D721Med (cell line): ENCODE results near the gene PTPN21.

ENCODE experiments used
- DNase-seq: peaks from one replicate; pipeline ENCODE4 v3.0.0; 2011; ENCODE audit warnings: low spot score; ENCODE audit not compliant: insufficient read length
- FAIRE-seq: peaks from 2 replicates; lab custom pipeline; 2011; peaks lifted over from hg19 to GRCh38; lab: Jason Lieb, UNC
- TF ChIP-seq, protein P1 (sequence below): IDR thresholded peaks from 2 replicates; pipeline ENCODE4 v1.5.1; 2012; ENCODE audit warnings: mild to moderate bottlenecking, control low read depth; ENCODE audit not compliant: insufficient read depth; ENCODE audit errors: missing control alignments

The PTPN21 gene

DNA sequence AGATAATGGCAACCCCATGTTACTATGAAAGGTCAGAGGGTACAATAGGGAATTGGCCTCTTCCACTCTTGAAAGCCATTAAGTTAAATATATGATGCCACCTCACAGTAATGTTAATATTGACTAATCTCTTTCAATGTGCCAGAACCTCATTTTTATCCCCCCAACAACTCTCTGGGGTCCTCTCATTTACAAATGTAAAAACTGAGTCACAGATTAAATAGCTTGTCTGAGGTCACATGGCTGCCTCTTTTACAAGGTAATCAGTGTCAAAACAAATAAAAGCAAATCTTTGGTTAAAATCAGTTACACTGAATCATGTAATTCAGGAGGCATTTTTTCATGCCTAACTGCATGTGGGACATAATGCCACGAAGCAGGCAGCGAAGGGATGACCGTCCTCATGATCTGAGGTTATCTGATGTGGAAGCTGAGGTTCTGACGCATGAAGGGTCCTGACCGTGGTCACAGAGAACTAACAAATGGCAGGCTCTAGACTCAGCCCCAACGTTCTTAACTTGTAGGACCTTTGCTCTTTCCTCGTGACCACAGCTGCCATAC, 78.5 kb downstream of the PTPN21 start:
- TF ChIP-seq, protein P1, sequence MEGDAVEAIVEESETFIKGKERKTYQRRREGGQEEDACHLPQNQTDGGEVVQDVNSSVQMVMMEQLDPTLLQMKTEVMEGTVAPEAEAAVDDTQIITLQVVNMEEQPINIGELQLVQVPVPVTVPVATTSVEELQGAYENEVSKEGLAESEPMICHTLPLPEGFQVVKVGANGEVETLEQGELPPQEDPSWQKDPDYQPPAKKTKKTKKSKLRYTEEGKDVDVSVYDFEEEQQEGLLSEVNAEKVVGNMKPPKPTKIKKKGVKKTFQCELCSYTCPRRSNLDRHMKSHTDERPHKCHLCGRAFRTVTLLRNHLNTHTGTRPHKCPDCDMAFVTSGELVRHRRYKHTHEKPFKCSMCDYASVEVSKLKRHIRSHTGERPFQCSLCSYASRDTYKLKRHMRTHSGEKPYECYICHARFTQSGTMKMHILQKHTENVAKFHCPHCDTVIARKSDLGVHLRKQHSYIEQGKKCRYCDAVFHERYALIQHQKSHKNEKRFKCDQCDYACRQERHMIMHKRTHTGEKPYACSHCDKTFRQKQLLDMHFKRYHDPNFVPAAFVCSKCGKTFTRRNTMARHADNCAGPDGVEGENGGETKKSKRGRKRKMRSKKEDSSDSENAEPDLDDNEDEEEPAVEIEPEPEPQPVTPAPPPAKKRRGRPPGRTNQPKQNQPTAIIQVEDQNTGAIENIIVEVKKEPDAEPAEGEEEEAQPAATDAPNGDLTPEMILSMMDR: no peak
- no peak for FAIRE-seq
- DNase-seq: no peak

DNA sequence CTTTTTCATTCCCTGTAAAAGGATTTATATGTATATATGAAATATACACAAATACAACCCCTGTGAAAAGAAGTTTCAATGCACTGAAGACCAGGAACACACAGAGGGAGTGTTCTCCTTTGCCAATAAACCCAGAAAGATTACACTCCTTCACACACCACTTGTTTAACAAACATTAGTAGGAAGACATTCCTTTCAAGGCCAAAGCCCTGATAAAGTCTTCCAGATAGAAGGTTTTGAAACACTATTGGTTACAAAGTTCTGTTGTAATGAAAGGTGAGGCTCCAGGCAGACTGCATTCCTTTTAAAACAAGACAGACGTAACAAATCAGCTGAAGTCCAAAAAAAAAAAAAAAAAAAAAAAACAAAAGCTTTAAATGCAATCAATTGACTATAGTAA, 81.0 kb downstream of the PTPN21 start:
- TF ChIP-seq, protein P1: no peak
- FAIRE-seq: no peak
- no peak for DNase-seq

DNA sequence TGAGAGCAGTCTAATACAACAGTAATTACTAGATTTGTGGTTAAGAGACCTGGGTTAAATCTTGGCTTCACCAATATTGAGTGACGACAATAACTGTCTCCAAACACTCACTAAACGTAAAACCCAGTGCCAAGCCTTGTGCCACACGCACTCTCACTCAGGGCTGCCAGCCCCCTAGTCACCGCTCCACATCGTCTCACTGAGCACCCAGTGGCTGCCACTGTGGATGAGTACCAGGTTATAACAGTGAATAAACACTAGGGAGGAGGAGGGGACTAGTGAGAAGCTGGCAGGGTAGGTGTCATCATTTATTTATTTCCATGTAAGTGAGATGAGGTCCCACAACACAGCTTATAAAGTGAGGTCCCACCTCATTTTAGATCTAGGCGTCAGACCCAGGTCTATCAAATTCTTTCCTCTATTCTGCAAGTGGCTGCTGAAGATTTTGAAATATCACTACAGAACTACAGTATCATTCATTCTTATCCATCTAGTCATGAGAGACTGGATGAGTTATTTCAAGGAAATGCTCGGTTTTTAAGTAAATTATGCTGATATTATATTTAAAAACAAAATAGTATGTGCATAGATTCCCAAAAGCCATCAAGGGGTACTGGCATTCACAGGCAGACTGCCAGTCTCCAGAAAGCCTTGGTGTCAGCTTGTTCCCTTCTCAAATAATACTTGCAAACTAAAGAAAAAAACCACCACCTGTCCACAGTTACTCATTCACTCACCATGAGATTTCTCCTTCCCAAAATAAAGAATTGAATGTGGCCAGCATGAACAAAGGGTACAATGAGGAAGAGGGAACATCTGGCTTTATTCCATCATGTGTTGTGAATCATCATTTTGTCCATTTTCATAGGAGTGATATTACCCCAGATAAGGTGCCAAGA, 84.0 kb downstream of the PTPN21 start:
- TF ChIP-seq, protein P1: no peak
- FAIRE-seq (no peak), DNase-seq (no peak)

DNA sequence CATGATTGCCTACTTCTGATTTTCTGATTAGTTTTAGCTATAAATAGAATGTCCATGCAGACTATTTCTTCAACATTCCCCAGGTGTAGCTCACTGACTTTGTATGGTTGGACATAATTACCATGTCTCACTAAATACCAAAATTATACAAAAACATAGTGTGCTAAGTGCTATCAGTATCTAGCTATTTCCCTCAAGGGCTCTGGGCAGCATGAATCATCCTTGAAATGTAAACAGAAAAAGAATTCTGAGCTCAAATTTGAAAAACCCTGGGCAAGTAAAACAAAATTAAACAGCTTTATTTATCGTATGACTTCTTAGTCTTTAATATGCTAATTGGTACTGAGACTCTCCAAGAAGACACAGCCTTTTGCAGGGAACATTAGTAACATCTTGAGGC, 86.4 kb downstream of the PTPN21 start:
- DNase-seq (no peak), FAIRE-seq (no peak)
- TF ChIP-seq, protein P1: no peak

DNA sequence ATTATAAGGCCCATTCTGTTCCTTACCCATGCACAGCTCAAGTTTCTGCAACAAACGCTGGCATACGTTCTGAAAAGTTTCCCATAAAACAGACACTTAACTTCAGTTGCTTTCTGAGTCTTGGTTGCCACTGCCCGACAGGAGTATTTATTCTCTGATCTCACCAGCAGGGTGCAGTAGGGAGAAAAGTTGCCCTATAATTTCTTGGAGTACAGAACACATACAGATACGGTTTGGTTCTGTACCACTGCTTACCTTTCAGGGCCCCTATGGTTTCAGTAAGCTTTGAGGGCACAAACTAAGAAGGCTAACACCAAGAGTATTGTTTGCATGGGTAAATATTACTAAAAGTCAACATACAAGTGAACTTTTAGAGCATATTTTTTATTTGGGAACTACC, 91.5 kb downstream of the PTPN21 start:
- TF ChIP-seq, protein P1: no peak
- FAIRE-seq: no peak
- DNase-seq: no peak

DNA sequence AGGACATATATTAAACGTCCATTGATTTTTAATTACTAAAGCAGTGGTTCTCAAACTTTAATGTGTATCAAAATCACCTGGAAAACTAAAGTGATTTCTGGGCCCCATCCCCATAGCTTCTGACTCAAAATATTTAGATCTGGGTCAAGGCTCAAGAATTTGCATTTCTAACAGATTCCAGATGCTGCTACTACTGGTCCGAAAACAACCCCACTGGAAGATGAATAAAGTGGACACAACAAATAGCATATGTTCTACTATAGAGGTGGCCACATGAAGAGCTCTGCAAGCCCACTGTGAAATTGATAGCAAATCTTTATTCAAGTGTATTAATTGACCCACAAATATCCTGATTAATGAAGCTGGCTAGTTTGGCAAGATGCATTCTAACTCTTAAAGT, 99.9 kb downstream of the PTPN21 start:
- TF ChIP-seq, protein P1: no peak

DNA sequence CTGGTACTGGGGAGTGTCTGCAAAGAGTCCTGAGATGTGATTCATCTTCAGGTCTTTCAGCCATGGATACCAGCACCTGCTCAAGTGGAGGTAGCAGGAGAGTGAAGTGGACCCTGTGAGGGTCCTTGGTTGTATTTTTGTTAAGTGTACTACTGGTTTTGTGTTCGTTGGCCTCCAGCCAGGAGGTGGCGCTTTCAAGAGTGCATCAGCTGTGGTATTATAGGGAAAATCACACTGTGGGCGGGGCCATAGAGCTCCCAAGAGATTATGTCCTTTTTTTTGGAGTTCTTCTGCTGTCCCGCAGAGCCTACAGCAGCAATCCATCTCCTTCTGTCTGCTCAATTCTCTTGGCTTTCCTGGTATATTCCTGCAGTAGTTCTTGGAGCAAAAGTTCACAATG, 102.6 kb downstream of the PTPN21 start:
- DNase-seq (no peak), FAIRE-seq (no peak)
- TF ChIP-seq, protein P1: no peak

More for the DNA sequence above, 99.9 kb downstream of the PTPN21 start:
- no peak for DNase-seq
- FAIRE-seq: no peak
